ENCODE data around the gene LINGO3.

GRCh38 chr19:2321565-2322283 lies 13.8 kb upstream of the LINGO3 start:
- TF ChIP-seq CTCF (conservative IDR thresholded peaks at IDR 0.05), result no peak
- TF ChIP-seq ZFX (IDR thresholded peaks at IDR 0.05), result no peak

All from C4-2B (cell line).